Measurements from ENCODE around the gene SRSF6. TPM values are rescaled to one million over a fixed set of nuclear protein-coding genes. Genes with fewer than 3 reads are reported as not detected.

The SRSF6 gene
- total RNA-seq, 1 donor from 2014 or later: 150 TPM

DNA sequence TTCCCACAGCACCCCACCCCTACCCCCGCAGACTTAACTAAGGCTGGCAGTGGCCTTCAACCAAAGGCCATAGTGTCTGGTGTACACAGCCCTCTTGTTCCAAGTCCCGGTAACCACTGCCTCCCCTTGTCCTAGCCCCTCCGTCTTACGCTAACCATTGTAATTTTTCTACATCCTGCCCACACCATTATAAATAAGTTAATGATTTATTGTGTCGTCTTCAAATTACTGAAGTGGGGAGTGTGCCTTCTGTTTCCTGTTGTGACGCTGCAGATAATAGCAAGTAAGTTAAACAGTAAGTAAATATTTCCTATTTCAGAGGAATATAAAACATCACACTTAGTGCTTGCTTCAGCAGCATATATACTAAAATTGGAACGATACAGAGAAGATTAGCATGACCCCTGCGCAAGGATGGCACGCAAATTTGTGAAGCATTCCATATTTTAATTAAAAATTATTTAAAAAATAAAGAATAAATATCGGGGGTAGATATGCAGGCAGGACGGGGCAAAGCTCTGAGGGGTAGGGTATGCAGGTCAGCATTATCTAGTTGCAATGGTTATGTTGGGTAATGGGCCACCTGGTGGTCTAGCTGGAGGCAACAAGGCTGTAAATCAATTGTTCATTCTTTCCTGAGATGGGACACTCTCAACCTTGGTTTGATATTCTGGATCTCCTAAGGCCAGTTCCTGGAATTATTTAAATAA, 15.1 kb downstream of the SRSF6 start:
- no peak overlapping the region for H3K4me2 ChIP-seq (ENCODE audit: low read length)
- Mint-ChIP-seq H3K36me3 (ENCODE audit: low read depth, unreplicated experiment) (peaks cover 1% of the 10 kb centered on the region), H3K9me3 (ENCODE audit: unreplicated experiment) (no peaks in the 10 kb centered on the region), H3K4me3 (ENCODE audit: unreplicated experiment) (no peak overlapping the region), H3K27ac (ENCODE audit: unreplicated experiment) (no peak overlapping the region), H3K27me3 (ENCODE audit: low read depth, unreplicated experiment) (peaks cover 11% of the 10 kb centered on the region), H3K4me1 (ENCODE audit: low read depth, unreplicated experiment) (peaks cover 5% of the 10 kb centered on the region)
- no peaks in the 10 kb centered on the region for H3K9me3 ChIP-seq (ENCODE audit: insufficient read depth, low read depth, low read length)
- TF ChIP-seq EZH2 (IDR thresholded peaks at IDR 0.05; ENCODE audit: insufficient read depth, low read length) (no peak), CTCF (IDR thresholded peaks at IDR 0.05; ENCODE audit: insufficient read depth, low read depth, low read length) (no peak)
- H3K4me3 ChIP-seq (ENCODE audit: insufficient read depth, low read depth, low read length): no peak overlapping the region
- peaks cover 18% of the 10 kb centered on the region for H4K20me1 ChIP-seq (ENCODE audit: insufficient read depth, low read length)
- DNase-seq (ENCODE audit: low read depth) (no peak), FAIRE-seq (no peak)
- H3K36me3 ChIP-seq (ENCODE audit: insufficient read depth, low read length): no peaks in the 10 kb centered on the region
- no peaks in the 10 kb centered on the region for H3K4me1 ChIP-seq (ENCODE audit: insufficient read depth, low read length)
- H2AFZ ChIP-seq (ENCODE audit: low read depth, low read length): no peak overlapping the region
- H3K27ac ChIP-seq (ENCODE audit: low read depth, low read length): no peak overlapping the region
- peaks cover 3% of the 10 kb centered on the region for H3K27me3 ChIP-seq (ENCODE audit: insufficient read depth, low read length)
- no peaks in the 10 kb centered on the region for H3K79me2 ChIP-seq (ENCODE audit: insufficient read depth, low read length)
- H3K9ac ChIP-seq (ENCODE audit: low read length): no peak overlapping the region

- H3K27ac ChIP-seq (ENCODE audit: low read depth, low read length): no peak overlapping the region
- no peak overlapping the region for H2AFZ ChIP-seq (ENCODE audit: low read depth, low read length)
- peaks cover 14% of the 10 kb centered on the region for H4K20me1 ChIP-seq (ENCODE audit: insufficient read depth, low read length)
- FAIRE-seq (no peak), DNase-seq (ENCODE audit: low read depth) (no peak)
- H3K4me3 ChIP-seq (ENCODE audit: insufficient read depth, low read depth, low read length): no peak overlapping the region
- no peaks in the 10 kb centered on the region for H3K4me1 ChIP-seq (ENCODE audit: insufficient read depth, low read length)
- Mint-ChIP-seq H3K9me3 (ENCODE audit: unreplicated experiment) (no peaks in the 10 kb centered on the region), H3K4me3 (ENCODE audit: unreplicated experiment) (no peak overlapping the region), H3K4me1 (ENCODE audit: low read depth, unreplicated experiment) (peaks cover 5% of the 10 kb centered on the region), H3K27me3 (ENCODE audit: low read depth, unreplicated experiment) (peaks cover 11% of the 10 kb centered on the region), H3K27ac (ENCODE audit: unreplicated experiment) (no peak overlapping the region), H3K36me3 (ENCODE audit: low read depth, unreplicated experiment) (peaks cover 1% of the 10 kb centered on the region)
- no peak overlapping the region for H3K9ac ChIP-seq (ENCODE audit: low read length)
- H3K79me2 ChIP-seq (ENCODE audit: insufficient read depth, low read length): no peaks in the 10 kb centered on the region
- H3K4me2 ChIP-seq (ENCODE audit: low read length): no peak overlapping the region
- H3K27me3 ChIP-seq (ENCODE audit: insufficient read depth, low read length): peaks cover 3% of the 10 kb centered on the region
- H3K9me3 ChIP-seq (ENCODE audit: insufficient read depth, low read depth, low read length): no peaks in the 10 kb centered on the region
- no peaks in the 10 kb centered on the region for H3K36me3 ChIP-seq (ENCODE audit: insufficient read depth, low read length)
- TF ChIP-seq CTCF (IDR thresholded peaks at IDR 0.05; ENCODE audit: insufficient read depth, low read depth, low read length): no peak
- TF ChIP-seq EZH2 (IDR thresholded peaks at IDR 0.05; ENCODE audit: insufficient read depth, low read length): no peak
These were observed 15.6 kb downstream of the SRSF6 start for GRCh38 chr20:43473381-43473704.

- no peak overlapping the region for H3K4me3 Mint-ChIP-seq (ENCODE audit: unreplicated experiment)
- H3K27me3 Mint-ChIP-seq (ENCODE audit: low read depth, unreplicated experiment): peaks cover 15% of the 10 kb centered on the region
- Histone ChIP-seq H3K4me2 (ENCODE audit: low read length) (no peak overlapping the region), H4K20me1 (ENCODE audit: insufficient read depth, low read length) (no peaks in the 10 kb centered on the region), H3K4me1 (ENCODE audit: insufficient read depth, low read length) (no peaks in the 10 kb centered on the region), H3K27me3 (ENCODE audit: insufficient read depth, low read length) (peaks cover 3% of the 10 kb centered on the region), H3K9me3 (ENCODE audit: insufficient read depth, low read depth, low read length) (no peaks in the 10 kb centered on the region), H3K36me3 (ENCODE audit: insufficient read depth, low read length) (no peaks in the 10 kb centered on the region), H3K27ac (ENCODE audit: low read depth, low read length) (no peak overlapping the region), H3K4me3 (ENCODE audit: insufficient read depth, low read depth, low read length) (no peak overlapping the region), H2AFZ (ENCODE audit: low read depth, low read length) (no peak overlapping the region), H3K79me2 (ENCODE audit: insufficient read depth, low read length) (no peaks in the 10 kb centered on the region), H3K9ac (ENCODE audit: low read length) (no peak overlapping the region)
- no peak for FAIRE-seq
- peaks cover 2% of the 10 kb centered on the region for H3K36me3 Mint-ChIP-seq (ENCODE audit: low read depth, unreplicated experiment)
- no peak for DNase-seq (ENCODE audit: low read depth)
- TF ChIP-seq CTCF (IDR thresholded peaks at IDR 0.05; ENCODE audit: insufficient read depth, low read depth, low read length) (no peak), EZH2 (IDR thresholded peaks at IDR 0.05; ENCODE audit: insufficient read depth, low read length) (no peak)
- H3K4me1 Mint-ChIP-seq (ENCODE audit: low read depth, unreplicated experiment): no peaks in the 10 kb centered on the region
- H3K27ac Mint-ChIP-seq (ENCODE audit: unreplicated experiment): no peak overlapping the region
- no peaks in the 10 kb centered on the region for H3K9me3 Mint-ChIP-seq (ENCODE audit: unreplicated experiment)
These were observed 19.5 kb downstream of the SRSF6 start for GRCh38 chr20:43477193-43477592.
